ENCODE results near the gene CCL14. TPM values are rescaled to one million over a fixed set of nuclear protein-coding genes. Genes with fewer than 3 reads are reported as not detected.

The CCL14 gene
- total and polyA plus RNA-seq, 2 of the 8 experiments (the other 6 are each of a cell fraction or from before 2014, with no cell fraction given), result not detected

- no peaks in the 10 kb centered on the region for H3K79me1 ChIP-seq (ENCODE audit: low read depth, low read length)
- H2AFZ ChIP-seq (ENCODE audit: low read length), result no peak overlapping the region
- H3K9ac ChIP-seq (replicated peaks in 1 of 4; ENCODE audit: extremely low read depth in 1 of 4, low read depth in 3 of 4, low read length in 3 of 4), result no peak overlapping the region
- H4K91ac ChIP-seq (replicated peaks; ENCODE audit: insufficient read length, low read length), result no peak overlapping the region
- H2BK15ac ChIP-seq (ENCODE audit: low read length), result no peak overlapping the region
- H3K36me3 ChIP-seq (ENCODE audit: control insufficient read depth in 2 of 4, insufficient read depth in 4 of 4, low read length in 3 of 4), result no peaks in the 10 kb centered on the region
- H3K79me2 ChIP-seq (ENCODE audit: control insufficient read depth in 1 of 2, insufficient read depth in 2 of 2, low read length in 2 of 2), result no peaks in the 10 kb centered on the region
- H3K27me3 ChIP-seq (replicated peaks in 1 of 4; ENCODE audit: control insufficient read depth in 3 of 4, extremely low read depth in 1 of 4, insufficient read depth in 3 of 4, low read length in 3 of 4), result no peaks in the 10 kb centered on the region
- H3K23me2 ChIP-seq (ENCODE audit: low read depth, low read length), result no peaks in the 10 kb centered on the region
- WGBS, 2 experiments (ENCODE audit: extremely low coverage in 1 of 2, insufficient coverage in 1 of 2, insufficient read length in 1 of 2, insufficient replicate concordance in 2 of 2, low coverage in 1 of 2, low lambda C conversion rate in 2 of 2, missing lambda C conversion rate in 1 of 2), result 88% methylated on average over 3 of the region's 3 CpGs; no CpG with 5 or more reads in 1 of the 2 experiments
- no peak for TF ChIP-seq SP4 (IDR thresholded peaks at IDR 0.05; ENCODE audit: low read length)
- TF ChIP-seq CTCF (IDR thresholded peaks at IDR 0.05; ENCODE audit: control extremely low read depth in 1 of 3, insufficient read depth in 1 of 3, low read depth in 1 of 3, low read length in 3 of 3), result no peak
- TF ChIP-seq, protein P1, sequence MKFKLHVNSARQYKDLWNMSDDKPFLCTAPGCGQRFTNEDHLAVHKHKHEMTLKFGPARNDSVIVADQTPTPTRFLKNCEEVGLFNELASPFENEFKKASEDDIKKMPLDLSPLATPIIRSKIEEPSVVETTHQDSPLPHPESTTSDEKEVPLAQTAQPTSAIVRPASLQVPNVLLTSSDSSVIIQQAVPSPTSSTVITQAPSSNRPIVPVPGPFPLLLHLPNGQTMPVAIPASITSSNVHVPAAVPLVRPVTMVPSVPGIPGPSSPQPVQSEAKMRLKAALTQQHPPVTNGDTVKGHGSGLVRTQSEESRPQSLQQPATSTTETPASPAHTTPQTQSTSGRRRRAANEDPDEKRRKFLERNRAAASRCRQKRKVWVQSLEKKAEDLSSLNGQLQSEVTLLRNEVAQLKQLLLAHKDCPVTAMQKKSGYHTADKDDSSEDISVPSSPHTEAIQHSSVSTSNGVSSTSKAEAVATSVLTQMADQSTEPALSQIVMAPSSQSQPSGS (IDR thresholded peaks at IDR 0.05; ENCODE audit: low read length), result no peak
- no peak for TF ChIP-seq HDAC6 (IDR thresholded peaks at IDR 0.05; ENCODE audit: low read depth, low read length)
- no peak for TF ChIP-seq NRF1 (IDR thresholded peaks at IDR 0.05; ENCODE audit: low read depth, low read length)
- TF ChIP-seq GABPA (IDR thresholded peaks at IDR 0.05; ENCODE audit: borderline replicate concordance, insufficient read depth, low read length), result no peak
- TF ChIP-seq YY1 (IDR thresholded peaks at IDR 0.05; ENCODE audit: low read depth, low read length), result no peak
- H3K4me1 ChIP-seq (replicated peaks in 1 of 4; ENCODE audit: control insufficient read depth in 3 of 4, insufficient read depth in 4 of 4, low read length in 3 of 4), result peaks cover 0 to 7% (median 2%) of the 10 kb centered on the region in 4 experiments; a peak in 4 of 7 replicates
- ChIA-PET POLR2A (ENCODE audit: partially characterized antibody) (no interaction called here), CTCF (ENCODE audit: partially characterized antibody) (interaction anchor here (1.0 to 1.4 kb wide), 3 partner anchors 17 to 27 kb away, joined by 3 to 8 read pairs (median 3); no protein-coding TSS in a partner anchor)
- H3K23ac ChIP-seq (ENCODE audit: insufficient read length), result no peak overlapping the region
- H2BK120ac ChIP-seq (replicated peaks; ENCODE audit: low read depth, low read length), result no peak overlapping the region
- no peak overlapping the region for H3K4me3 ChIP-seq (ENCODE audit: extremely low read depth in 1 of 4, insufficient read depth in 2 of 4, low read depth in 3 of 4, low read length in 4 of 4)
- H2AK5ac ChIP-seq (ENCODE audit: low read depth, low read length), result no peak overlapping the region
- no peak overlapping the region for H2BK5ac ChIP-seq (ENCODE audit: low read depth, low read length)
- no peak overlapping the region for H3K4me2 ChIP-seq (ENCODE audit: insufficient read depth in 1 of 2, low read depth in 2 of 2, low read length in 2 of 2)
- no peaks in the 10 kb centered on the region for H3K9me3 ChIP-seq (ENCODE audit: insufficient read depth in 2 of 2, low read depth in 1 of 2, low read length in 1 of 2)
- no peaks in the 10 kb centered on the region for H4K20me1 ChIP-seq (replicated peaks in 1 of 2; ENCODE audit: control insufficient read depth in 1 of 2, insufficient read depth in 2 of 2, low read length in 2 of 2)
- H3K4ac ChIP-seq (replicated peaks; ENCODE audit: insufficient read length, low read depth, low read length), result no peak overlapping the region
- no peak for FAIRE-seq
- DNase-seq (ENCODE audit: low read depth in 1 of 2, low spot score in 2 of 2), result no peak
- H3K18ac ChIP-seq (ENCODE audit: extremely low read depth, low read length), result no peak overlapping the region
- no peak overlapping the region for H3K14ac ChIP-seq (ENCODE audit: insufficient read length)
- no peak overlapping the region for H3K27ac ChIP-seq (ENCODE audit: low read depth, low read length)
- no peak overlapping the region for H4K8ac ChIP-seq (ENCODE audit: extremely low read depth, insufficient read depth, low read length)
- H4K5ac ChIP-seq (ENCODE audit: insufficient read length, low read depth, low read length), result no peak overlapping the region
- no peak overlapping the region for H2BK12ac ChIP-seq (ENCODE audit: low read depth, low read length)
- no peak overlapping the region for H2BK20ac ChIP-seq (ENCODE audit: low read length)
- H3K56ac ChIP-seq (replicated peaks; ENCODE audit: insufficient read length, low read depth, low read length), result no peak overlapping the region
Observed at GRCh38 chr17:35949401-35949800, 37.1 kb downstream of the CCL14 start.
